Activated gamma-delta T cell (primary cell): ENCODE data around the gene EGFR.

Experiments used
- DNase-seq: peaks from one replicate; lab custom pipeline; 2025; lab: John Stamatoyannopoulos, UW

The EGFR gene

GRCh38 chr7:55127135-55127551 is 108.3 kb downstream of the EGFR start:
- no peak for DNase-seq

- no peak for DNase-seq
Observed at GRCh38 chr7:55127622-55128081, 108.8 kb downstream of the EGFR start.

DNA sequence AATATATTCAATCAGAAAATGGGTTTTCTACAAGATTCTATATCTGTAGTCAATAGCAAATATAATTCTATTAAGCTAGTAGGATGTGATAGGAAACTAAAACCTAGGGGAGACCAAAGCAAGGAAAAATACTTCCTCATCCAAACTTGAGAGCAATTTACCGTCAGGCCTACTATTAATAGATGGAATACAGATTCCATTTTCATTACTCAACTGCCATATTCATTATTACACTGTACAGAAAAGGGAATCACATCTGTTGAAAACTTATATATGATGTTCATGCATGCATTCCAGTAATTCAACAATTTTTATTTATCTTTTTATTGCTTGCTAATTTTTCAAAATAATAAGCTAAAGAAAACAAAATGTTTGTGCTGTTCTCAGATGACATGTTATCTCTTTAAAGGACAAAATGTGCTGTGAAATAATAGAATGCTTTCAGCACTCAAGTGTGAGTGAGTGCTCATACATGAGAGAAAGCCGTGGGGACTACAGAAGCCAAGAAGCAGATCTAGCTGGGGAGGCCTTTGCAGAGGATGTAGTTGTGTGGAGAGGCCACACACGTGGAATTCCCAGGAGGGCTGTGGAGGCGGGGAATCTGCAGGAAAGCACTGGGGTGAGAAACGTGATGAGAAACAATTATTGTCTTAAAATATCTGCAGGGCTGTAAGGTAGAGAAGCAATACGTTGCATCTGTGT is 110.0 kb downstream of the EGFR start:
- DNase-seq = no peak

DNA sequence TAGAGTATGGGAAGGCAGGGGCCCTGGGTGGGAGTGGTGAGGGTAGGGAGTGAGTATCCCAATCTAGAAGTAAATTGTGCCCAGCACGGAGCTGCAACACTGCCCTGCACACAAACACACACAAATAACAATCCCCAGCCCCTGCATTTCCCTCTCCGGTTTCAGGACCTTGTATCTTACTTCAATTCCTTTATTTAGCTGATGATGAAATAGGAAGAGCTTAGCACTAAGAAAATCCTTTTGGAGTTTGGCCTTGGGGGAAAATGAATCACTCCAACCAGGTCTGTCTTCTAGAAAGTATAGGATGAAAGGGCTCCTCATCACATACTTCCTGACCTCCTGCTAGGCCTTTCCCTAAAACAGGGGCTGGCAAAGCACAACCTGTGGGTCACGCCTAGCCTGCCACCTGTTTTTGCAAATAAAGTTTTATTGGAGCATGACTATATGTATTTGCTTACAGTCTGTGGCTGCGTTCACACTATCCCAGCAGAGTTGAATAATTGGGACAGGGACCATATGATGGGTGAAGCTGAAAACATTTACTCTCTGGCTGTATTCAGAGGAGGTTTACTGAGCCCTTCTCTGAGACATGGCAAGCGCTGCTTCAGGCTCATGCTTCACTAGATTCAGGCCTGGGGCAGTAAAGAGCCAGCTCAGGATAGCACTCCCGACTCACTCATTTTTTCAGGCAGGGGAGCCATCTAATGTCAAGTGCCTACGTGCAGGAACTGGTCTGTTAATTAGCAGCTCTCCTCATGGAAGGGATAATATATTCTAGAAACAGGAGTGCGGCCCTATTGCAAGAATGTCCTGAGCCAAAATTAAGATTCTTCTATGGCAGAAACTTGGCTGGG is 111.0 kb downstream of the EGFR start:
- no peak for DNase-seq

- no peak for DNase-seq
Observed at GRCh38 chr7:55130395-55131141, 111.8 kb downstream of the EGFR start.

DNA sequence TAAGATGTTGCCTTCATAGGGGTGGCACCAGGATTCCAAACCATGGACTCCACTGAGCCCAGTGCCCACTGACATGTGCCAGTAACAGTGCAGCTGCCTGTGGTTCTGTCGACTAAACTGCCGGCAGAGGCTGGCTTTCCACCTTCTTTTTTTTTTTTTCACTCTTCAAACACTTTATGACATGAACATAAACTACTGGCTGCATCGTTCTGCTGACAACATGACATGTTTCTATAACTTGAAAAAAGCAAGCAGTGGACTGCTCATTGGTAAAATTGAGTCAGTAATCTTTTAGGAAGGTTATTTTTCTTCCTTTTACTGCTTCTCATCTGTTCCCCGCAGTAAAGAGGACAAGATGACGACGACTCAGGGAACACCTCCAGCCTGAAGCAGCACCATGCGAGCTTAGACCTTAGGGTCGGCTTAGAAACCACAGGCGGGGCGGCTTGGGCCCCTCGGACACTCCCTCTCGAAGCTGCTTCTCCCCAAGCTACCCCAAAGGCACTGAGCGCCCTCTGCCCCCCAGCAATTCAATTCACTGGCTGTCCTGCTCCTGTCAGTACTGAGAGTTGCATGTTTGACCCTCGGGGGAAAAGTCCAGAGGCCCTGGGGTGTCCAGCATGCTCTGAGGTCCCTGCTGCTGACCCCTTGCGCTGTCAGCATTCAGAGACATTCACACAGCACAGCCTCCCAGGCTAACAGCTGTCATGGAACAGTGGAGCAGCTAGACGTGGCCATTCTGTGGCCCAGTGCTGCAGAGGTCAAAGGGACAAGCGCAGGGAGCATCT is 112.5 kb downstream of the EGFR start:
- no peak for DNase-seq

DNA sequence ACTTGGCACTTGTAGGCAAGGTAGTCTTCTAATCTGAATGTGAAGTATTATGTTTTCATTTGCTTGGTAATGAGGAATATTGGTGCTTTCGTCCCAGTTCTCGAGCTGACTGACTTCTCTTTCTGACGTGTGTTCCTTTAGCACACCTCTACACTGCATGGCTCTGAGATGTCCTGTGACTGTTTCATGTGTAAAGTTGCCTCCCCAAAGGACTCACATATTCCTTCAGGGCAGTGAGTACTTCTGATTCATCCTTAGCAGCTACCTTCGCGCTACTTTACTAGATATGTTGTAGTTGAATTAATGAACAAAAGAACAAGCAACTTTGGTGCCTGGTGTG is 113.7 kb downstream of the EGFR start:
- no peak for DNase-seq

DNA sequence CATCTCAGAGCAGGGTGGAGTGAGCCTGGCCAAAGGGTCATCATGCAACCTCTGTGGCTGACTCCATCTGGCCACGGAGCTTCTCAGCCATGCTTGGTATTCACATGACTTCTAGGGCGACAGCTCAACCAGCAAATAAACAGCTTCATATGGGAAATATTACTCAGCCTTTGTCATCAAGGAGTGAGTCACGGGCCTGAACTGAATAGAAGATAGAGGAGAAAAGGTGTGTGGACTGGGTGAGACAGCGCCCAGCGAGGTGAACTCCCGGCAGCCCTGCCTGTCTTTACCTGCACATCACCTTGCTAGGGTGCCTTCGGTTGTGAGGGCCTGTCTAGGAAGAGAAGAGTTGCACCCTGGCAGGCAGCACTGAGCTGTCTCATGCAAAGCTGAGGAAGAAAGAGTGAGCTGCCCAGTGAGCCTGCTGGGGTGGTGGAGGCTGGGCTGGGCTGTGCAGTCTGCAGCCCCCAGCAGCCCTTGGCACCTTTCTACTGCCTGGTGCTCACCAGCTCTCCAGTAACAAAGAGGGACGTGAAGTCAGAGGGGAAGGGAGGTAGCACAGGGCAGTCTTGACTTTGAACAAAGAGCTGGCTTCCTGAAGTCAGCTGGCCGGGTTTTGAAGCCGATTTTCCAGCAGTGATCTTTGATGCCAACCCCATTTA is 114.2 kb downstream of the EGFR start:
- no peak for DNase-seq

GRCh38 chr7:55133630-55134358 is 115.0 kb downstream of the EGFR start:
- no peak for DNase-seq

- no peak for DNase-seq
Observed at GRCh38 chr7:55134359-55134725, 115.5 kb downstream of the EGFR start.

DNA sequence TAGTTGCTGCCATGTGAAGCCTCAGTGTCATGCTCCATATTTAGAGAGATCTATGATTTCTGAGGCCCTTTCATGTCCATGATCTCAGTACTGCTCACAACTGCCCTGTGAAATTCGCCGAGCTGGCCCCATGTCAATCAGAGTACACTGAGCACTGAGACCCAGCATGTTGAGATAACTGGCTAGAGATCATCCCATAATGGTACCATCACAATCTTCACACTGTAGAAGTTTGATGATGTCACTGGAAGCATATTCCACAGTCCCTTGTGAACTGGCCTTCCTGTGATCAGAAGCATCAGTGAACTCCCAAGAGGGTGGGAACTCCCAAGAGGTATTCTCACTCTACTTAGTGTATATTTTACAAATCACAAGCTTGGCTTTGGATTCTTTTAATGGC is 116.0 kb downstream of the EGFR start:
- DNase-seq = no peak

GRCh38 chr7:55135462-55135861 is 116.6 kb downstream of the EGFR start:
- no peak for DNase-seq

GRCh38 chr7:55138663-55139062 is 119.8 kb downstream of the EGFR start:
- no peak for DNase-seq

DNA sequence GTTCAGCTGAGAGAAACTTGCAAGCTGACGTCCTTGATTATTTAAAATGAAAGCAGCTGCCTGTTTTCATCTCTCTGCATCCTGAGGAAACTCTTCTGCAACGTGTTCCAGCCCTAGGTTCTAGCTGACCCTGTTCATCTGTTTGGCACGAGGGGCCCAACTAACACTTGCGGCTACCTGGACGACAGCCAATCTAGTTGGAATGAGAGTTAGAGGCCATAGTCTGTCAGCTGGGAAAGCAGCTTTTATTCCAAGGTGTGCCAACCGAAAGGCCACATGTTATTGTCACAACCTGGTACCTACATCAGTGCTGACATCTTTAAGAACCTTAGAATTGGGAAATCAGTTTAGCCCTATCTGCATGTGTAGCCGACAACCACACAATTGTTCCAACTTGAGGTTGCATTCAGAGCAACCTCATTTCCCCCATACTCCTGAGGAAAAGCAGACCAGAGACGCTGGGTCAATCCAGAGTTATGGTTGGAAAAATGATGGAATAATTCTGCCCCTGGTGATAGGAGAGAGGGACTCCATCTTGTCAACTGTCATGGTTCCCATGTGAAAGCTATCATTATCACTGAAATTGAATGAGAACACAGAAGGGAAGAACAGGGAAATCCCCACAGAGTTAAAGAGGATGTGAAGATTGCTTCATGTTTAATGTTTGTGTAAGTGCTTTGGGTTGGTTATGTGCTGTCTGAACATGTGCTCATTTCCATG is 121.6 kb downstream of the EGFR start:
- DNase-seq = no peak

DNA sequence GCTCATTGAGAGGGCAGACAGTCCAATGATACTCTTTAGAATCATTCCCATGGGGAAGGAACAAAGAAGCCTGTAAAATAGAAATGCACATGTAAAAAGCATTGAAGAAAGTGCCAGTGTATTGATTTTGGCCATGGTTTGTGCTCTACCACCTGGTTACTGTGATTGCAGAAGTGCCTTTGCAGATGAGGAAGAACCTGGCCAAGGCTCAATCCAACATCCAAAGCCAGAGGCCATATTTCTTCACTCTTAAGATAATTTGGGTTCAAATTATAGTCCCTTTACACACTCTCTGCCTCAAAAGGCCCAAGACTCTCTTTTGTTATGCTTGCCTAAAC is 122.1 kb downstream of the EGFR start:
- no peak for DNase-seq

DNA sequence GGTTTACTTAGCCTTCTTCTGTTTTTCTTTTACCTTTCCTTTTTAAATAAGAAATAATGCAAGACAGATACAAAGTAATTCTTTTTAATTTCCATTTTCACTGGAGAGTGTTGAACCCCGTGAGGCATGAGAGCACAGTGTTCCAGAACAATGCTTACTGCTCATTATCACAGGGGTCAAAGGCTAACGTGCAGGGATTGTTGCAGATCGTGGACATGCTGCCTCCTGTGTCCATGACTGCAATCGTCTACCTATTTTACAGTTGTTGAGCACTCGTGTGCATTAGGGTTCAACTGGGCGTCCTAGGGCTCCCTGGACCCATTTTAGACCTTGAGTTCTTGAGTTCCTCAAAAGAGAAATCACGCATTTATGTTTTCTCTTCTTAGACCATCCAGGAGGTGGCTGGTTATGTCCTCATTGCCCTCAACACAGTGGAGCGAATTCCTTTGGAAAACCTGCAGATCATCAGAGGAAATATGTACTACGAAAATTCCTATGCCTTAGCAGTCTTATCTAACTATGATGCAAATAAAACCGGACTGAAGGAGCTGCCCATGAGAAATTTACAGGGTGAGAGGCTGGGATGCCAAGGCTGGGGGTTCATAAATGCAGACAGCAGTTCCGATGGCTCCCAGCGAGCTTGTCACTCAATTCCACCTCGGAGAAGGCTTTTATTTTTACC is 124.2 kb downstream of the EGFR start:
- DNase-seq = no peak

DNA sequence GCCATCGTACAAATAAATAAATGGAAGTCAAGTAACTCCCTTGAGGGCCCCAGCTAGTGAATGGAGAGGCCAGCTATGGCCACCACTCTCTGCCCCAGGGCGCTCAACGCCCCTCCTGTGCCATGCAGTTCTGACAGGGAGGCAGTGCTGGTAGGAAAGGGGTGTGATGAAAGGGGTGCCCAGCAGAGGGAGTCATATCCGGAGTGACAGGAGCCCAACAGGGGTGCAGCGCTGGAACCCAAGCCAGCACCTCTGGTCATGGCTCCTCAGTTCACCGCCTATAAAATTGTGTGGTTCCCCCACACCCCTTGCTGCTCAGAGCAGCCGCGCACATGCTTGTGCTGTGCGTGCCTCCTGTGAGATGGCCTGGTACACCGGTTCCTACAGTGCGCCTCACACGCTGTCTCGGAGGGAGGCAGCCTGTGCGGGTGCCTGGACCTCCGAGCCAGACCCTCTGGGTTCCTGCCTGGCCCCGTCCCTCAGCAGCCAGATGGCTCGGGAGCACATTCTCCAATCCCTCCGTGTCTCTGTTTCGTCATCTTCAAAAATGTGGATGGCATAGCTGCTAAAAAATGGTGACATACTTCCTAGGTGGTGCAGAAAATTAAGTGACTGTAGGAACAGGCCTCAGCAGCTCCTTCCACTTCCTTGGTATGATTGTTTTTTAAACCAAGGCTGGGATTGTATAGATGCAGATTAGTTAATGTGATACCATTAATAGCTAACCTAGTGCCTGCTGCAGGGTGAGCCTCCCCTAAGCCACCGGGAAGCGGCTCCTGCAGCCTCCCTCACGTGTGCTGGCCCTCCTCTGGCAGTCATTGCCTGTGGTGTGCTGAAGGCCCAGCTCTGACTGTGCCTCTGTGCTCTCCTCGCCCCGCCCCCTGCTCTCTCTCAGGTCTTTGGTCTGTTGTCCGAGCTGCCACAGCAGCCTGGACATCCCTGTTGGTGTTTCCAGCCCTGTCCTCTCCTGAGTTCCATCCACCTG is 125.8 kb downstream of the EGFR start:
- DNase-seq = no peak

GRCh38 chr7:55145606-55146005 is 126.8 kb downstream of the EGFR start:
- DNase-seq = no peak
